H9 (cell line): ENCODE measurements around the gene BARX1. TPM values are rescaled to one million over a fixed set of nuclear protein-coding genes. Genes with fewer than 3 reads are reported as not detected.

Source experiments
- DNase-seq: peaks from one replicate; pipeline ENCODE4 v3.0.0-alpha.2; 2017
- H2AFZ ChIP-seq: one replicate; pipeline ENCODE4 v1.6.1; 2013; ENCODE audit warnings: mild to moderate bottlenecking, low read length, control low read depth, moderate library complexity
- H2AK5ac ChIP-seq: 2 replicates; pipeline ENCODE4 v1.6.1; 2013; ENCODE audit warnings: low read length, control low read depth, mixed read lengths; ENCODE audit not compliant: insufficient read length
- H2BK120ac ChIP-seq: one replicate; pipeline ENCODE4 v1.6.1; 2013; ENCODE audit warnings: low read depth, mild to moderate bottlenecking, low read length, control low read depth, inconsistent platforms; ENCODE audit not compliant: poor library complexity, severe bottlenecking
- H2BK12ac ChIP-seq: 2 replicates; pipeline ENCODE4 v1.6.1; 2013; ENCODE audit warnings: low read length, control low read depth, mixed read lengths, low read depth; ENCODE audit not compliant: insufficient read length
- H2BK15ac ChIP-seq: 2 replicates; pipeline ENCODE4 v1.6.1; 2013; ENCODE audit warnings: low read depth, low read length, control low read depth
- H2BK20ac ChIP-seq: one replicate; pipeline ENCODE4 v1.6.1; 2013; ENCODE audit warnings: low read depth, mild to moderate bottlenecking, low read length, control low read depth, inconsistent platforms; ENCODE audit not compliant: poor library complexity, severe bottlenecking
- H2BK5ac ChIP-seq: 2 replicates; pipeline ENCODE4 v1.6.1; 2013; ENCODE audit warnings: low read length, control low read depth, mixed read lengths; ENCODE audit not compliant: insufficient read length
- H3K14ac ChIP-seq: 2 replicates; pipeline ENCODE4 v1.6.1; 2013; ENCODE audit warnings: low read length, control low read depth; ENCODE audit not compliant: insufficient read depth
- H3K18ac ChIP-seq: 2 replicates; pipeline ENCODE4 v1.6.1; 2013; ENCODE audit warnings: low read depth, mild to moderate bottlenecking, mixed read lengths, low read length, control low read depth; ENCODE audit not compliant: insufficient read length
- H3K23ac ChIP-seq: 2 replicates; pipeline ENCODE4 v1.6.1; 2013; ENCODE audit warnings: low read length, control low read depth, mixed read lengths, low read depth; ENCODE audit not compliant: insufficient read length
- H3K23me2 ChIP-seq: 2 replicates; pipeline ENCODE4 v1.6.1; 2013; ENCODE audit warnings: low read depth, mild to moderate bottlenecking, mixed read lengths, low read length, control low read depth; ENCODE audit not compliant: insufficient read length, poor library complexity, severe bottlenecking
- H3K27ac ChIP-seq: 2 replicates; pipeline ENCODE4 v1.5.1; 2013; ENCODE audit warnings: low read length, control low read depth, mixed read lengths, low read depth; ENCODE audit not compliant: insufficient read length
- H3K27me3 ChIP-seq: 2 replicates; pipeline ENCODE4 v1.6.1; 2013; ENCODE audit warnings: low read length, control low read depth, inconsistent platforms; ENCODE audit not compliant: insufficient read depth
- H3K4ac ChIP-seq: 2 replicates; pipeline ENCODE4 v1.6.1; 2013; ENCODE audit warnings: low read depth, mild to moderate bottlenecking, control low read depth, inconsistent platforms, low read length, moderate library complexity
- H3K4me1 ChIP-seq: 2 replicates; pipeline ENCODE4 v1.6.1; 2013; ENCODE audit warnings: low read length, control low read depth, inconsistent platforms; ENCODE audit not compliant: insufficient read depth
- H3K4me2 ChIP-seq: 2 replicates; pipeline ENCODE4 v1.6.1; 2013; ENCODE audit warnings: low read length, control low read depth, mixed read lengths; ENCODE audit not compliant: insufficient read length, insufficient read depth
- H3K56ac ChIP-seq: 2 replicates; pipeline ENCODE4 v1.6.1; 2013; ENCODE audit warnings: low read depth, mild to moderate bottlenecking, mixed read lengths, low read length, control low read depth; ENCODE audit not compliant: insufficient read length
- H3K79me1 ChIP-seq: 2 replicates; pipeline ENCODE4 v1.6.1; 2013; ENCODE audit warnings: low read depth, mild to moderate bottlenecking, moderate library complexity, low read length, control low read depth, inconsistent platforms; ENCODE audit not compliant: insufficient read depth, poor library complexity, severe bottlenecking
- H3K79me2 ChIP-seq: 2 replicates; pipeline ENCODE4 v1.6.1; 2013; ENCODE audit warnings: low read length, control low read depth, inconsistent platforms; ENCODE audit not compliant: insufficient read depth
- H3K9ac ChIP-seq: 2 replicates; pipeline ENCODE4 v1.6.1; 2013; ENCODE audit warnings: low read length, control low read depth, mixed read lengths; ENCODE audit not compliant: insufficient read length; ENCODE audit errors: extremely low read depth
- H3K9me3 ChIP-seq: one replicate; pipeline ENCODE4 v1.6.1; 2013; ENCODE audit warnings: low read depth, low read length, inconsistent platforms; ENCODE audit not compliant: control insufficient read depth
- H3T11ph ChIP-seq: one replicate; pipeline ENCODE4 v1.6.1; 2013; ENCODE audit warnings: mild to moderate bottlenecking, low read length, control low read depth, inconsistent platforms
- H4K20me1 ChIP-seq: one replicate; pipeline ENCODE4 v1.6.1; 2013; ENCODE audit not compliant: control insufficient read depth, insufficient read length, insufficient read depth
- H4K5ac ChIP-seq: 2 replicates; pipeline ENCODE4 v1.6.1; 2013; ENCODE audit warnings: low read depth, mild to moderate bottlenecking, mixed read lengths, low read length, control low read depth; ENCODE audit not compliant: insufficient read length
- H4K8ac ChIP-seq: replicated peaks from 2 replicates; pipeline ENCODE4 v1.6.1; 2013; ENCODE audit warnings: low read length, control low read depth, mixed read lengths, low read depth; ENCODE audit not compliant: insufficient read length
- H4K91ac ChIP-seq: 2 replicates; pipeline ENCODE4 v1.6.1; 2013; ENCODE audit warnings: low read depth, mild to moderate bottlenecking, moderate library complexity, mixed read lengths, low read length, control low read depth; ENCODE audit not compliant: insufficient read length
- H3K27ac Mint-ChIP-seq, 3 experiments: 2 replicates in 2 of 3; 3 replicates in 1 of 3; pipeline ENCODE4 v1.8.0; 2020 to 2021; ENCODE audit warnings: mixed read lengths in 3 of 3, mild to moderate bottlenecking in 1 of 3, moderate library complexity in 1 of 3
- H3K27me3 Mint-ChIP-seq: 2 replicates; pipeline ENCODE4 v1.8.0; 2021; ENCODE audit warnings: low read depth, mild to moderate bottlenecking, moderate library complexity, mixed read lengths
- H3K36me3 Mint-ChIP-seq, 3 experiments: 2 replicates in 2 of 3; 3 replicates in 1 of 3; pipeline ENCODE4 v1.8.0; 2020 to 2021; ENCODE audit warnings: low read depth in 3 of 3, mixed read lengths in 3 of 3; ENCODE audit not compliant: insufficient read depth in 1 of 3
- H3K4me1 Mint-ChIP-seq, 2 experiments: 2 replicates each; pipeline ENCODE4 v1.8.0; 2020; ENCODE audit warnings: mixed read lengths in 2 of 2
- H3K4me3 Mint-ChIP-seq, 2 experiments: 2 replicates in 1 of 2; 3 replicates in 1 of 2; pipeline ENCODE4 v1.8.0; 2020 to 2021; ENCODE audit warnings: mild to moderate bottlenecking in 2 of 2, mixed read lengths in 2 of 2, moderate library complexity in 1 of 2
- H3K9me3 Mint-ChIP-seq, 2 experiments: 2 replicates in 1 of 2; 3 replicates in 1 of 2; pipeline ENCODE4 v1.8.0; 2020; ENCODE audit warnings: mild to moderate bottlenecking in 2 of 2, mixed read lengths in 2 of 2, moderate library complexity in 1 of 2
- CTCF ChIP-seq: fragments of 200-600 bp; sonication (generic); conservative IDR thresholded peaks from 3 replicates; pipeline ENCODE4 v1.8.0; 2021; ENCODE audit warnings: antibody characterized with exemption, mild to moderate bottlenecking
- WGBS: extraction: QIAGEN DNeasy Blood & Tissue Kit; methylation state at CpG from one replicate; pipeline ENCODE4 v1.1.7; 2013; ENCODE audit warnings: missing lambda C conversion rate, low lambda C conversion rate, mixed read lengths; ENCODE audit not compliant: insufficient read length; ENCODE audit errors: extremely low coverage; 5-methylcytosine and 5-hydroxymethylcytosine counted together
- total RNA-seq: library from RNA; stranded (reverse); gene quantifications from 2 replicates; pipeline ENCODE4 v1.2.1, GENCODE V29; 2021

Gene BARX1
- total RNA-seq, 1 experiment from 2014 or later: 1.2 TPM

- Mint-ChIP-seq H3K27me3 (peaks cover 15% of the 10 kb centered on the region), H3K27ac (no peak overlapping the region), H3K4me1 (peaks cover 5 to 11% of the 10 kb centered on the region in 2 experiments), H3K36me3 (no peaks in the 10 kb centered on the region), H3K9me3 (peaks cover 5 to 7% of the 10 kb centered on the region in 2 experiments; a peak in 3 of 5 replicates), H3K4me3 (no peak overlapping the region)
- Histone ChIP-seq H2BK5ac (no peak overlapping the region), H2BK12ac (no peak overlapping the region), H2BK15ac (no peak overlapping the region), H2AK5ac (no peak overlapping the region), H3K9me3 (no peaks in the 10 kb centered on the region), H2AFZ (no peak overlapping the region), H3K14ac (no peak overlapping the region), H4K8ac (no peak overlapping the region), H2BK120ac (no peak overlapping the region), H4K20me1 (no peaks in the 10 kb centered on the region), H3K56ac (no peak overlapping the region), H3K4me1 (no peaks in the 10 kb centered on the region), H3K4ac (no peak overlapping the region), H3K79me1 (no peaks in the 10 kb centered on the region), H4K91ac (no peak overlapping the region), H3T11ph (no peak overlapping the region), H2BK20ac (no peak overlapping the region), H3K18ac (no peak overlapping the region), H3K23me2 (no peaks in the 10 kb centered on the region), H3K27me3 (no peaks in the 10 kb centered on the region), H3K4me2 (no peak overlapping the region), H3K23ac (no peak overlapping the region), H4K5ac (no peak overlapping the region), H3K79me2 (no peaks in the 10 kb centered on the region), H3K9ac (no peak overlapping the region), H3K27ac (no peak overlapping the region)
- no CpG with 5 or more reads among the region's 10 CpGs for WGBS
- DNase-seq: no peak
- no peak for TF ChIP-seq CTCF
Measured at GRCh38 chr9:93905473-93906133, 49.6 kb downstream of the BARX1 start.
